Stimulated activated naive CD8-positive, alpha-beta T cell treated with anti-CD3 and anti-CD28 coated beads, Interleukin-15, amount 100 ng/mL, for 72 hours (primary cell): ENCODE data around the gene FBLN2.

ENCODE experiments used
- ATAC-seq: fragments of 150-1000 bp; cut with Tn5 transposase; 2 replicates; pipeline ENCODE4 v1.10.0; 2021; ENCODE audit warnings: mild to moderate bottlenecking, moderate library complexity
- DNase-seq, 2 donors: peaks; one replicate each; pipeline ENCODE4 v3.0.0; 2021 to 2022
- H3K27ac Mint-ChIP-seq, 2 donors: one replicate each; pipeline ENCODE4 v1.8.0; 2022; ENCODE audit warnings: mild to moderate bottlenecking in 2 of 2, mixed read lengths in 2 of 2, moderate library complexity in 2 of 2
- H3K27me3 Mint-ChIP-seq: one replicate; pipeline ENCODE4 v1.8.0; 2022; ENCODE audit warnings: mixed read lengths
- H3K4me1 Mint-ChIP-seq: one replicate; pipeline ENCODE4 v1.8.0; 2022; ENCODE audit warnings: mild to moderate bottlenecking, mixed read lengths
- H3K4me3 Mint-ChIP-seq, 2 donors: one replicate each; pipeline ENCODE4 v1.8.0; 2022; ENCODE audit warnings: mild to moderate bottlenecking in 2 of 2, mixed read lengths in 2 of 2, moderate library complexity in 1 of 2
- H3K9me3 Mint-ChIP-seq, 2 donors: one replicate each; pipeline ENCODE4 v1.8.0; 2022; ENCODE audit warnings: mixed read lengths in 2 of 2

Gene FBLN2

GRCh38 chr3:13537244-13537908 is 11.5 kb upstream of the FBLN2 start:
- Mint-ChIP-seq H3K27me3 (peaks cover 48% of the 10 kb centered on the region), H3K9me3 (peaks cover 6 to 11% of the 10 kb centered on the region in 2 donors)

GRCh38 chr3:13537909-13538296 is 11.0 kb upstream of the FBLN2 start:
- Mint-ChIP-seq H3K9me3 (peaks cover 6 to 11% of the 10 kb centered on the region in 2 donors), H3K4me3 (no peak overlapping the region), H3K27ac (no peak overlapping the region), H3K4me1 (peaks cover 9% of the 10 kb centered on the region), H3K27me3 (peaks cover 48% of the 10 kb centered on the region)
- no peak for DNase-seq
- ATAC-seq: no peak

More at GRCh38 chr3:13537244-13537908, 11.5 kb upstream of the FBLN2 start:
- no peak overlapping the region for H3K27ac Mint-ChIP-seq
- no peak for DNase-seq
- no peak for ATAC-seq
- H3K4me1 Mint-ChIP-seq: peaks cover 9% of the 10 kb centered on the region
- no peak overlapping the region for H3K4me3 Mint-ChIP-seq

- no peak for ATAC-seq
- no peak overlapping the region for H3K4me3 Mint-ChIP-seq
- H3K27ac Mint-ChIP-seq: peak overlapping the region in 1 of 2 donors; percentile 11
- H3K27me3 Mint-ChIP-seq: peaks cover 53% of the 10 kb centered on the region
- H3K4me1 Mint-ChIP-seq: peaks cover 14% of the 10 kb centered on the region
- peaks cover 6 to 11% of the 10 kb centered on the region in 2 donors for H3K9me3 Mint-ChIP-seq
- no peak for DNase-seq
These were observed 10.2 kb upstream of the FBLN2 start for GRCh38 chr3:13538520-13539291.

- peaks cover 6 to 11% of the 10 kb centered on the region in 2 donors for H3K9me3 Mint-ChIP-seq
- peaks cover 56% of the 10 kb centered on the region for H3K27me3 Mint-ChIP-seq
- peaks cover 19% of the 10 kb centered on the region for H3K4me1 Mint-ChIP-seq
- DNase-seq: no peak
- ATAC-seq: no peak
- H3K27ac Mint-ChIP-seq: no peak overlapping the region
- H3K4me3 Mint-ChIP-seq: no peak overlapping the region
These were observed 9.7 kb upstream of the FBLN2 start for GRCh38 chr3:13539292-13539638.

GRCh38 chr3:13539671-13540070 is 9.3 kb upstream of the FBLN2 start:
- peaks cover 56% of the 10 kb centered on the region for H3K27me3 Mint-ChIP-seq
- H3K27ac Mint-ChIP-seq: no peak overlapping the region
- DNase-seq (no peak), ATAC-seq (no peak)
- no peak overlapping the region for H3K4me3 Mint-ChIP-seq
- H3K4me1 Mint-ChIP-seq: peaks cover 23% of the 10 kb centered on the region
- peaks cover 6 to 11% of the 10 kb centered on the region in 2 donors for H3K9me3 Mint-ChIP-seq

- H3K27ac Mint-ChIP-seq: no peak overlapping the region
- no peak overlapping the region for H3K4me3 Mint-ChIP-seq
These were observed 8.5 kb upstream of the FBLN2 start for GRCh38 chr3:13540297-13540995.

GRCh38 chr3:13541691-13542090 is 7.2 kb upstream of the FBLN2 start:
- DNase-seq (no peak), ATAC-seq (no peak)
- peaks cover 6 to 11% of the 10 kb centered on the region in 2 donors for H3K9me3 Mint-ChIP-seq
- H3K27ac Mint-ChIP-seq: no peak overlapping the region
- no peak overlapping the region for H3K4me3 Mint-ChIP-seq
- peaks cover 59% of the 10 kb centered on the region for H3K27me3 Mint-ChIP-seq
- peaks cover 38% of the 10 kb centered on the region for H3K4me1 Mint-ChIP-seq

More at GRCh38 chr3:13540297-13540995, 8.5 kb upstream of the FBLN2 start:
- ATAC-seq: no peak
- Mint-ChIP-seq H3K27me3 (peaks cover 57% of the 10 kb centered on the region), H3K4me1 (peaks cover 31% of the 10 kb centered on the region), H3K9me3 (peaks cover 6 to 11% of the 10 kb centered on the region in 2 donors)
- DNase-seq: no peak

- DNase-seq (no peak), ATAC-seq (no peak)
- no peak overlapping the region for H3K4me3 Mint-ChIP-seq
- H3K4me1 Mint-ChIP-seq: peaks cover 34% of the 10 kb centered on the region
- H3K9me3 Mint-ChIP-seq: peaks cover 6 to 11% of the 10 kb centered on the region in 2 donors
- no peak overlapping the region for H3K27ac Mint-ChIP-seq
- peaks cover 59% of the 10 kb centered on the region for H3K27me3 Mint-ChIP-seq
These were observed 6.8 kb upstream of the FBLN2 start for GRCh38 chr3:13542142-13542541.

GRCh38 chr3:13543253-13543652 is 5.7 kb upstream of the FBLN2 start:
- H3K27ac Mint-ChIP-seq: no peak overlapping the region
- peaks cover 42% of the 10 kb centered on the region for H3K4me1 Mint-ChIP-seq
- H3K27me3 Mint-ChIP-seq: peaks cover 62% of the 10 kb centered on the region
- peaks cover 6 to 11% of the 10 kb centered on the region in 2 donors for H3K9me3 Mint-ChIP-seq
- DNase-seq (no peak), ATAC-seq (no peak)
- no peak overlapping the region for H3K4me3 Mint-ChIP-seq

- peak; percentile 97 for ATAC-seq
- peak overlapping the region; percentile 61 to 64 for H3K4me3 Mint-ChIP-seq
- peak overlapping the region in 1 of 2 donors; percentile 83 for H3K27ac Mint-ChIP-seq
- H3K4me1 Mint-ChIP-seq: peaks cover 47% of the 10 kb centered on the region
- DNase-seq: peak; percentile 82 to 90
- H3K9me3 Mint-ChIP-seq: peaks cover 6 to 11% of the 10 kb centered on the region in 2 donors
- peaks cover 58% of the 10 kb centered on the region for H3K27me3 Mint-ChIP-seq
These were observed 4.6 kb upstream of the FBLN2 start for GRCh38 chr3:13544293-13544831.

GRCh38 chr3:13544951-13545651 is 3.8 kb upstream of the FBLN2 start:
- Mint-ChIP-seq H3K27ac (peak overlapping the region; percentile 7 to 83), H3K27me3 (peaks cover 66% of the 10 kb centered on the region), H3K9me3 (peaks cover 6 to 11% of the 10 kb centered on the region in 2 donors), H3K4me3 (peak overlapping the region; percentile 61 to 64), H3K4me1 (peaks cover 54% of the 10 kb centered on the region)
- DNase-seq: no peak
- ATAC-seq: no peak

- no peak for ATAC-seq
- no peak for DNase-seq
- H3K9me3 Mint-ChIP-seq: peaks cover 2 to 6% of the 10 kb centered on the region in 2 donors
- H3K27me3 Mint-ChIP-seq: peaks cover 69% of the 10 kb centered on the region
- H3K27ac Mint-ChIP-seq: no peak overlapping the region
- peaks cover 63% of the 10 kb centered on the region for H3K4me1 Mint-ChIP-seq
- no peak overlapping the region for H3K4me3 Mint-ChIP-seq
These were observed 2.9 kb upstream of the FBLN2 start for GRCh38 chr3:13545952-13546454.

- H3K4me3 Mint-ChIP-seq: no peak overlapping the region
- H3K27ac Mint-ChIP-seq: no peak overlapping the region
- ATAC-seq (no peak), DNase-seq (no peak)
- H3K9me3 Mint-ChIP-seq: no peaks in the 10 kb centered on the region
- H3K4me1 Mint-ChIP-seq: peaks cover 68% of the 10 kb centered on the region
- H3K27me3 Mint-ChIP-seq: peaks cover 74% of the 10 kb centered on the region
These were observed 2.2 kb upstream of the FBLN2 start for GRCh38 chr3:13546667-13547171.

GRCh38 chr3:13547591-13548371 is 1.1 kb upstream of the FBLN2 start:
- peaks cover 84% of the 10 kb centered on the region for H3K27me3 Mint-ChIP-seq
- DNase-seq: no peak
- no peak for ATAC-seq
- H3K9me3 Mint-ChIP-seq: no peaks in the 10 kb centered on the region
- H3K27ac Mint-ChIP-seq: no peak overlapping the region
- peak overlapping the region; percentile 52 to 63 for H3K4me3 Mint-ChIP-seq
- peaks cover 78% of the 10 kb centered on the region for H3K4me1 Mint-ChIP-seq
